Prostate gland (tissue), 2 donors: ENCODE data around the gene IRX2. TPM values are rescaled to one million over a fixed set of nuclear protein-coding genes. Genes with fewer than 3 reads are reported as not detected.

Experiments used
- DNase-seq: peaks from one replicate; pipeline ENCODE4 v3.0.0-alpha.2; 2019; ENCODE audit warnings: low spot score
- H3K27ac ChIP-seq, 2 donors: fragments of 200-600 bp; sonication (generic); 2 replicates each; pipeline ENCODE4 v1.5.1; 2017 to 2019
- H3K27me3 ChIP-seq: fragments of 200-600 bp; sonication (generic); replicated peaks from 2 replicates; pipeline ENCODE4 v1.5.1; 2019; ENCODE audit not compliant: insufficient read depth
- H3K36me3 ChIP-seq, 2 donors: fragments of 200-600 bp; sonication (generic); 1 replicate in 1 of 2; 2 replicates in 1 of 2; pipeline versions ENCODE4 v1.5.1 to v1.8.1; 2017 to 2019
- H3K4me1 ChIP-seq: fragments of 200-600 bp; sonication (generic); replicated peaks from 2 replicates; pipeline ENCODE4 v1.5.1; 2019
- H3K4me3 ChIP-seq, 2 donors: fragments of 200-600 bp; sonication (generic); 2 replicates each; pipeline ENCODE4 v1.5.1; 2017 to 2019
- H3K9me3 ChIP-seq: fragments of 200-600 bp; sonication (generic); 2 replicates; pipeline ENCODE4 v1.5.1; 2017
- POLR2A ChIP-seq: fragments of 450-650 bp; IDR thresholded peaks from one replicate; pipeline ENCODE4 v1.6.1; 2016; ENCODE audit warnings: antibody characterized with exemption, mild to moderate bottlenecking
- POLR2AphosphoS5 ChIP-seq: sonication (generic); formaldehyde crosslinking; IDR thresholded peaks from one replicate; pipeline ENCODE4 v1.6.1; 2017; ENCODE audit warnings: antibody characterized with exemption
- WGBS: methylation state at CpG from one replicate; pipeline ENCODE4 v1.1.5; 2018; 5-methylcytosine and 5-hydroxymethylcytosine counted together
- intact Hi-C: fragments of 100-400 bp; cut with DNase I; formaldehyde crosslinking; loops from one replicate; pipeline ENCODE4 v1.14.2; 2022
- total RNA-seq, 2 donors: library from RNA; depleted of rRNA; stranded (reverse); fragments of >200 nt; gene quantifications; one replicate each; pipeline ENCODE4 v1.1.0, GENCODE V29; 2016
- TF ChIP-seq, protein P1 (sequence below), 4 experiments: fragments of 200-600 bp in 2 of 4; fragments of 450-650 bp in 2 of 4; sonication (generic) in 2 of 4; IDR thresholded peaks; 1 replicate in 3 of 4; 2 replicates in 1 of 4; pipeline ENCODE4 v1.5.1; 2016 to 2019; ENCODE audit warnings: antibody characterized with exemption in 4 of 4, mild to moderate bottlenecking in 2 of 4, moderate library complexity in 2 of 4

IRX2 gene
- total RNA-seq = 10 to 100 TPM; 10.2 to 20.6 TPM

DNA sequence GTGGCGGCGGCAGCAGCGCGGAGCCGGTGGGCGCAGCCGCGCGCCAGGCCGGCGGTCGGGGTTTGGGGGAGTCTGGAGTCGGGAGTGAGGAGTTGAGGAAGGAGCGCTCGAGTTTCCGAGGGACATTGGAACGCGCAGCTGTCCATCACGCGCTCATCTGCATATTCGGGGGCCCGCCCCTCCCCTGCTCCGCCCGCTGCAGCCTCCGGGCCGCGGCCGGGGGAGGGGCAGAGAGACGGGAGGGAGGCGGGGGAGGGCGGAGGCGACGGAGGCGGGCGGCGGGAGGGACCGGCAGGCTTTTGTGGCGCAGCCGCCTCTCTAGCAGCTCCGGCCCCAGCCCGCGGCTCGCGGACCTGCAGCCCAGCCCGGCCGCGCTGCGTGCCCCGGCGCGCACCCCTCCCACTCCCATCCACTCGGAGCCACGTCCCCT is at the start of gene IRX2:
TSS of gene IRX2 (minus strand) at position 86 of the 430 bp plus-strand sequence. CDS start 264 bp downstream, outside the sequence.
- no peaks in the 10 kb centered on the region for H3K36me3 ChIP-seq
- peaks cover 3% of the 10 kb centered on the region for H3K4me1 ChIP-seq
- intact Hi-C loops = no loop called here
- TF ChIP-seq, protein P1, sequence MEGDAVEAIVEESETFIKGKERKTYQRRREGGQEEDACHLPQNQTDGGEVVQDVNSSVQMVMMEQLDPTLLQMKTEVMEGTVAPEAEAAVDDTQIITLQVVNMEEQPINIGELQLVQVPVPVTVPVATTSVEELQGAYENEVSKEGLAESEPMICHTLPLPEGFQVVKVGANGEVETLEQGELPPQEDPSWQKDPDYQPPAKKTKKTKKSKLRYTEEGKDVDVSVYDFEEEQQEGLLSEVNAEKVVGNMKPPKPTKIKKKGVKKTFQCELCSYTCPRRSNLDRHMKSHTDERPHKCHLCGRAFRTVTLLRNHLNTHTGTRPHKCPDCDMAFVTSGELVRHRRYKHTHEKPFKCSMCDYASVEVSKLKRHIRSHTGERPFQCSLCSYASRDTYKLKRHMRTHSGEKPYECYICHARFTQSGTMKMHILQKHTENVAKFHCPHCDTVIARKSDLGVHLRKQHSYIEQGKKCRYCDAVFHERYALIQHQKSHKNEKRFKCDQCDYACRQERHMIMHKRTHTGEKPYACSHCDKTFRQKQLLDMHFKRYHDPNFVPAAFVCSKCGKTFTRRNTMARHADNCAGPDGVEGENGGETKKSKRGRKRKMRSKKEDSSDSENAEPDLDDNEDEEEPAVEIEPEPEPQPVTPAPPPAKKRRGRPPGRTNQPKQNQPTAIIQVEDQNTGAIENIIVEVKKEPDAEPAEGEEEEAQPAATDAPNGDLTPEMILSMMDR (IDR thresholded peaks at IDR 0.05) = no peak
- TF ChIP-seq POLR2A (peak; percentile 70), POLR2AphosphoS5 (peak; percentile 85)
- 2% methylated on average over 24 of the region's 53 CpGs for WGBS
- H3K27me3 ChIP-seq = peaks cover 10% of the 10 kb centered on the region
- DNase-seq = peak; percentile 97
- peak within 1 kb of the TSS; percentile 52 to 54 for H3K4me3 ChIP-seq
- H3K27ac ChIP-seq = peak within 1 kb of the TSS; percentile 86 to 90
- no peaks in the 10 kb centered on the region for H3K9me3 ChIP-seq

DNA sequence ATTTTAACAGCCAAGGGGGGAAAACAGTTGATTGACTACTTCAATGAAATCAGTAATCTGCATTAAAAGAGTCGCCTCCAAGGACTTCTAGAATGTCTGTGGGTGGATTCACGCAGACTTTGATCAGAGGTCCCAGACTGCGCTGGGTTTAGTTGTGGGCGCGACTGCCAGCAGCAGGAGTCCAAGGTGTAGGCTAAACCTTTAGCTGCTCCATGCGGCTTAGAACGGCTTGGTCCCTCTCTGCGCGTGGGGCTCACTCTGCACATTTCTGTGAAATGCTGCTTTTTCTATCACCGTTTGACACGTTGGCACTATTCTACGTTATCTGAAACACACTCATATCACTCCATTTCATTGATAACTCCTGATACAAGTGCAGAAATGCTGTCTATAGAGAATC is 48.6 kb upstream of the IRX2 start:
- WGBS = 78% methylated on average over 12 of the region's 12 CpGs
- H3K27me3 ChIP-seq = no peaks in the 10 kb centered on the region
- H3K9me3 ChIP-seq = no peaks in the 10 kb centered on the region
- TF ChIP-seq POLR2AphosphoS5 = no peak
- TF ChIP-seq, protein P1 (IDR thresholded peaks at IDR 0.05) = no peak
- TF ChIP-seq POLR2A = no peak
- no peak overlapping the region for H3K27ac ChIP-seq
- no peaks in the 10 kb centered on the region for H3K36me3 ChIP-seq
- intact Hi-C loops = no loop called here
- no peak for DNase-seq
- no peak overlapping the region for H3K4me3 ChIP-seq
- no peaks in the 10 kb centered on the region for H3K4me1 ChIP-seq

- no peak for DNase-seq
- intact Hi-C loops = no loop called here
- Histone ChIP-seq H3K27me3 (no peaks in the 10 kb centered on the region), H3K36me3 (no peaks in the 10 kb centered on the region), H3K4me1 (no peaks in the 10 kb centered on the region), H3K27ac (no peak overlapping the region), H3K9me3 (no peaks in the 10 kb centered on the region), H3K4me3 (no peak overlapping the region)
- 73% methylated on average over 2 of the region's 2 CpGs for WGBS
- TF ChIP-seq POLR2AphosphoS5 (no peak), POLR2A (no peak)
Observed at GRCh38 chr5:2797981-2798380, 46.5 kb upstream of the IRX2 start.

DNA sequence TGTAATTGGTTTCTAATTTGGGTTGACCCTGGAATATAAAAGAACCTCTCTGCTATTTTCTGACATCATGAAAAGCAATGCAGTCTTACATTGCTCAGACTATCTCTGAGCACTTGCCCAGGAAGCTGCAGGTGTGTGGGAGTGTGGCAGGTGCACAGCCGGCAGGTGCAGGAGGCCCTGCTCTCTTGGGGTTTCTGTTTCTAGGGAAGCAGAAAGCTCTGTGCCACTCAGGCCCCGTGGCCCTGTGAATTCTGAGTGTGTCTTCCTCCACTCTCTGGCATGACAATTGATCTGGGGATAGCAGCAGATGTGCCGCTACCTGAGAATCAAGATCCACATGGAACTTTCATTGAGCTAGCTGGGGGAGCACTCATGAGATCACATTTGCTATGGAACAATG is 45.7 kb upstream of the IRX2 start:
- TF ChIP-seq POLR2A (no peak), POLR2AphosphoS5 (no peak)
- TF ChIP-seq, protein P1 (IDR thresholded peaks at IDR 0.05) = no peak
- no peaks in the 10 kb centered on the region for H3K36me3 ChIP-seq
- no peaks in the 10 kb centered on the region for H3K27me3 ChIP-seq
- no peak for DNase-seq
- no peak overlapping the region for H3K27ac ChIP-seq
- intact Hi-C loops = no loop called here
- WGBS = 65% methylated on average over 3 of the region's 3 CpGs
- H3K4me3 ChIP-seq = no peak overlapping the region
- no peaks in the 10 kb centered on the region for H3K4me1 ChIP-seq
- H3K9me3 ChIP-seq = no peaks in the 10 kb centered on the region

DNA sequence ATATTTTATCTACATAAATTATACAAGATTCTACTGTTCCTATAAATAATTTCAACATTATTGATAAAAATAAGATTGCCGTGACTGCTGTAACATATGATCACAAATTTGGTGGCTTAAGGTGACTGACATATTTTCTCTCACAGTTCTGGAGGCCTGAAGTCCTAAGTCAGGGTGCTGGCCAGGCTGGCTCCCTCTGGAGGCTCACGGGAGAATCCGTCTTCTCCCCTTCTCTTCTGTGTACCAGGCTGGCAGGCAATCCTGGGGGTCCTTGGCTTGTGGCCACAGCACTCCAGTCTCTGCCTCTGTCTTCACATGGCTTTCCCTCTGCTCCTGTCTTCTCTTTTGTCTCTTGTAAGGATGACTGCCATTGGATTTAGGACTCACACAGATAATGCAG is 31.7 kb upstream of the IRX2 start:
- Histone ChIP-seq H3K4me3 (no peak overlapping the region), H3K27me3 (no peaks in the 10 kb centered on the region), H3K36me3 (no peaks in the 10 kb centered on the region), H3K9me3 (no peaks in the 10 kb centered on the region), H3K4me1 (no peaks in the 10 kb centered on the region), H3K27ac (no peak overlapping the region)
- DNase-seq = no peak
- TF ChIP-seq, protein P1 (IDR thresholded peaks at IDR 0.05) = no peak
- TF ChIP-seq POLR2AphosphoS5 (no peak), POLR2A (no peak)
- intact Hi-C loops = no loop called here
- WGBS = 94% methylated on average over 3 of the region's 3 CpGs
